Panc1 (cell line): ENCODE measurements around the gene C12orf42.

ENCODE experiments used
- CTCF ChIP-seq: fragments of 450-650 bp; IDR thresholded peaks from 2 replicates; pipeline ENCODE4 v1.5.1; 2017; ENCODE audit warnings: mild to moderate bottlenecking
- POLR2AphosphoS5 ChIP-seq: IDR thresholded peaks from 2 replicates; pipeline ENCODE4 v1.6.1; 2012; ENCODE audit warnings: mild to moderate bottlenecking, low read depth, low read length, moderate library complexity
- SIN3A ChIP-seq: IDR thresholded peaks from 2 replicates; pipeline ENCODE4 v1.6.1; 2012; ENCODE audit warnings: low read depth, mild to moderate bottlenecking, low read length, moderate library complexity, borderline replicate concordance; ENCODE audit not compliant: insufficient read depth
- TCF7L2 ChIP-seq: IDR thresholded peaks from 2 replicates; pipeline ENCODE4 v1.6.1; 2011; ENCODE audit warnings: mild to moderate bottlenecking, low read depth, low read length, inconsistent platforms

- TF ChIP-seq CTCF, result no peak
- TF ChIP-seq SIN3A, result no peak
- no peak for TF ChIP-seq TCF7L2
- TF ChIP-seq POLR2AphosphoS5, result no peak
Measured at GRCh38 chr12:103336940-103337339, 158.8 kb downstream of the C12orf42 start.
